Measurements from ENCODE around the gene CD84. TPM values are rescaled to one million over a fixed set of nuclear protein-coding genes. Genes with fewer than 3 reads are reported as not detected.
"Not testable (repeated sequence)": the region's sequence is repeated elsewhere in the genome, so short reads cannot be mapped to it uniquely, and the experiment has no call there.

CD84 gene
- polyA plus RNA-seq, 3 donors = 0.98 to 1.9 (median 1.2) TPM

GRCh38 chr1:160576390-160576789 is 2.9 kb downstream of the CD84 start:
- DNase-seq (ENCODE audit: low read depth in 3 of 3, low spot score in 2 of 3) = no peak

- no peak for DNase-seq (ENCODE audit: low read depth in 3 of 3, low spot score in 2 of 3)
Observed at GRCh38 chr1:160575112-160575664, 4.1 kb downstream of the CD84 start.

DNA sequence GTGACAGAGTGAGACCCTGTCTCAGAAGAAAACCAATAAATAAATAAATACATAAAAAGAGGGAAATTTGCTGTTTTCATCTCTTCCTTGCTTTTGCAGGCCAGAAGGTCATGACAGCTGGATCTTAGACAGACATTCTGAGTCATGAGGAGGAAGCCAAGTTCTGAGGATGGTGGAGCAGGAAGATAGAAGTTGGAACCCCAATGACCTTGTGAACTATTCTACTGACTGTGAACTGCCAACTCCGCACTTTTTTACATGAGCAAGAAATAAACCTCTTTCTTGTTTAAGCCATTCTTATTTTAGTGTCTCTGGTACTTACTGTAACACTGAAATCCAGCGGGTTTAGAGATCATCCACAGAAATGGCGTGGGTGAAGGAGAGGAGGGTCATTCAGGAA is 8.5 kb downstream of the CD84 start:
- no peak for DNase-seq (ENCODE audit: low read depth in 3 of 3, low spot score in 2 of 3)

DNA sequence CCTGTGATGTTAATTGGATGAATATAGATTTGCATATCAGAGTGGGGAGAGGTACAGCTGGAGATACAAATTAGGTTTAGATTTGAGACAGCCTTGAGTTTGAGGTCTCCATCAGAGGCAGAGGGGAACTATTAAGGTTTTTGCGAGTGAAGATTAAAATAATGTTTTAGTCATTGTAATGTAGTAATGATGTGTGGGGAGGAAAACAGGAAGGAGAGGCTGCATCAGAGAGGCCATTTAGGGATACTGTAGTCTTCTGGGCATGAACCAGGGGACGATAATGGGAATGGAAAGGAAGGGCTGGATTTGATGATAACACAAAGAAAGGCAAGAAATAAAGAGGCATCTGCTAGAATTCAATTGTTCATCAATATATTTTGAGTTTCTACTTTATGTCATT is 9.5 kb downstream of the CD84 start:
- DNase-seq (ENCODE audit: low read depth in 3 of 3, low spot score in 2 of 3) = no peak

DNA sequence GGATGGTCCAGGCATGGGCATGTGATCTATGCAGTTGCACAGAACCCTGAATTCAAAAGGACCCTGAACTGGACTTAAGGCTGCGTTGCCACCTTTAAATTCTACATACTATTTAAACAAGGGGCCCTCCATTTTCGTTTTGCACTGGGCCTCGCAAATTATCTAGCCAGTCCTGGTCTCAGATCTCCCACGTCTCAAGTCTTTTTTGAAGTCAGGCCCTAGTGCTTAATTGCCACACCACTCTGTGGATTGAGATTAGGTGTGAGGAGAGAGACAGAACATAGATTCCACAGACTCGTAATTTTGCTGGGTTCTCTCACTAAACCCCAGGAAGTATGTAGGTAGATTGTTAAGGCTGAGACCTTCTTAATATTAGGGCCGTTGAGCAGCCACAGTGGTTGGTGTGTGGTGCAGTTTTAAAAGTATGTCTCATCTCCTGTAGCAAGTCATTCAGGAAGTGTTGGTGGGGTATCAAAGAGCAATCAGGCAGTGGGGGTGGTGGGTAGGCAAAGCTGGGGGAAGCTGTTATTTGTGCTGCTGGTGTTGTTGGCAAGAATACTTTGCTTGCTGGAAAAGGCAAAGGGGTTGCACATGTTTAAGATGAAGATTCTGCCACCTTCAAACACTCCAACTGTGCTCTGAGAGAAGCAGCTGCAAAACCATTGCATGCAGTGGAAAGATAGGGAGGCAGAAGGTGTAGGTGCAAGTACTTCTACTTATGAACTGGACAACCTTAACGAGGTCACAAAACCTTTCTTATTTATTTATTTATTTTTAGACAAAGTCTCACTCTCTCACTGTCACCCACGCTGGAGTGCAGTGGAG is 11.2 kb downstream of the CD84 start:
- DNase-seq (ENCODE audit: low read depth in 3 of 3, low spot score in 2 of 3) = no peak

- no peak for DNase-seq (ENCODE audit: low read depth in 3 of 3, low spot score in 2 of 3)
Observed at GRCh38 chr1:160567341-160567740, 12.0 kb downstream of the CD84 start.

GRCh38 chr1:160565564-160565963 is 13.7 kb downstream of the CD84 start:
- DNase-seq (ENCODE audit: low read depth in 3 of 3, low spot score in 2 of 3) = no peak

DNA sequence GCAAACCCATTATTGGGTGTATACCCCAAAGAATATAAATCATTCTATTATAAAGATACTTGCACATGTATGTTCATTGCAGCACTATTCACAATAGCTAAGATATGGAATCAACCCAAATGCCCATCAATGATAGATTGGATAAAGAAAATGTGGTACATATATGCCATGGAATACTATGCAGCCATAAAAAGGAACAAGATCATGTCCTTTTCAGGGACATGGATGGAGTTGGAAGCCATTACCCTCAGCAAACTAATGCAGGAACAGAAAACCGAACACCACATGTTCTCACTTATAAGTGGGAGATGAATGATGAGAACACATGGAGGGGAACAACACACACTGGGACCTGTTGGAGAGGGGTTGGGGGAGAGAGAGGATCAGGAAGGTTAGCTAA is 16.1 kb downstream of the CD84 start:
- DNase-seq (ENCODE audit: low read depth in 3 of 3, low spot score in 2 of 3) = not testable (repeated sequence)

DNA sequence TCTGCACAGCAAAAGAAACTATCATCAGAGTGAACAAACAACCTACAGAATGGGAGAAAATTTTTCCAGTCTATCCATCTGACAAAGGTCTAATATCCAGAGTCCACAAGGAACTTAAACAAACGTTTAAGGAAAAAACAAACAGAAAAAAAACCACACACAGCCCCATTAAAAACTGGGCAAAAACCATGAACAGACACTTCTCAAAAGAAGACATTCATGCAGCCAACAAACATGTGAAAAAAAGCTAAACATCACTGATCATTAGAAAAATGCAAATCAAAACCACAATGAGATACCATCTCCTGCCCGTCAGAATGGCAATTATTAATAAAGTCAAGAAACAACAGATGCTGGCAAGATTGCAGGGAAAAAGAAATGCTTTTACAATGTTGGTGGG is 16.6 kb downstream of the CD84 start:
- DNase-seq (ENCODE audit: low read depth in 3 of 3, low spot score in 2 of 3) = not testable (repeated sequence)

- DNase-seq (ENCODE audit: low read depth in 3 of 3, low spot score in 2 of 3) = no peak
Observed at GRCh38 chr1:160560806-160561205, 18.5 kb downstream of the CD84 start.

DNA sequence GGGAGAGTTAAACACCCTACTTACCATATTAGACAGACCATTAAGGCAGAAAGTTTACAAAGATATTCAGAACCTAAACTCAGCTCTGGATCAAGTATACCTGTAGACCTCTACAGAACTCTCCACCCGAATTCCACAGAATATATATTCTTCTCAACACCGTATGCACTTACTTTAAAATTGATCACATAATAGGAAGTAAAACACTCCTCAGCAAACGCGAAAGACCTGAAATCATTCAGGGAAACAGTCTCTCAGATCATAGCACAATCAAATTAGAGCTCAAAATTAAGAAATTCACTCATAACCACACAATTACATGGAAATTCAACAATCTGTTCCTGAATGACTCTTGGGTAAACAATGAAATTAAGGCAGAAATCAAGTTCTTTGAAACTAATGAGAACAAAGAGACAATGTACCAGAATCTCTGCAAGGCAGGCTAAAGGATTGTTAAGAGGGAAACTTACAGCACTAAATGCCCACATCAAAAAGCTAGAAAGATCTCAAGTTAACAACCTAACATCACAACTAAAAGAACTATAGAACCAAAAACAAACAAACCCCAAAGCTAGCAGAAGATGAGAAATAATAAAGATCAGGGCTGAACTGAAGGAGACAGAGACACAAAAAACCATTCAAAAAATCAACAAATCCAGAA is 19.1 kb downstream of the CD84 start:
- no peak for DNase-seq (ENCODE audit: low read depth in 3 of 3, low spot score in 2 of 3)

DNA sequence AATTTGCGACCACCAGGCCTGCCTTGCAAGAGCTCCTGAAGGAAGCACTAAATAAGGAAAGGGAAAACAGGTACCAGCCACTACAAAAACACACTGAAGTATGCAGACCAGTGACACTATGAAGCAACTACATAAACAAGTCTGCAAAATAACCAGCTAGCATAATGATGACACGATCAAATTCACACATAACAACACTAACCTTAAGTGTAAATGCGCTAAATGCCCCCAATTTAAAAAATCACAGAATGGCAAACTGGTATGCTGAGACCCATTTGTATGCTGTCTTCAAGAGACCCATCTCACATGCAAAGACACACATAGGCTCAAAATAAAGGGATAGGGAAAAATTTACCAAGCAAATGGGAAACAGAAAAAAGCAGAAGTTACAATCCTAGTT is 19.9 kb downstream of the CD84 start:
- DNase-seq (ENCODE audit: low read depth in 3 of 3, low spot score in 2 of 3) = not testable (repeated sequence)

DNA sequence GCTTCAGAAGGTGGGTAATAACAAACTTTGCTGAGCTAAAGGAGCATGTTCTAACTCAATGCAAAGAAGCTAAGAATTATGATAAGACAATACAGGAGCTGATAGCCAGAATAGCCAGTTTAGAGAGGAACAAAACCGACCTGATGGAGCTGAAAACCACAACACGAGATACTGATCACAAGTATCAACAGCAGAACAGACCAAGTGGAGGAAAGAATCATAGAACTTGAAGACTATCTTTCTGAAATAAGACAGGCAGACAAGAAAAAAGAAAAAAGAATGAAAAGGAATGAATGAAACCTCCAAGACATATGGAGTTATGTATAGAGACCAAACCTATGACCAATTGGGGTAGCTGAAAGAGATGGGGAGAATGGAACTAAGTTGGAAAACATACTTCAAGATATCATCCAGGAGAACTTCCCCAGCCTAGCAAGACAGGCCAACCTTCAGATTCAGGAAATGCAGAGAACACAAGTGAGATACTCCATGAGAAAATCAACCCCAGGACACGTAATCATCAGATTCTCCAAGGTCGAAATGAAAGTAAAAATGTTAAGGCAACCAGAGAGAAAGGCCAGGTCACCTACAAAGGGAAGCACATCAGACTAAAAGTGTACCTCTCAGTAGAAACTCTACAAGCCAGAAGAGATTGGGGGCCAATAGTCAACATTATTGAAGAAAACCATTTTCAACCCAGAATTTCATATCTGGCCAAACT is 20.5 kb downstream of the CD84 start:
- DNase-seq (ENCODE audit: low read depth in 3 of 3, low spot score in 2 of 3) = no peak

GRCh38 chr1:160553778-160554177 is 25.5 kb downstream of the CD84 start:
- DNase-seq (ENCODE audit: low read depth in 3 of 3, low spot score in 2 of 3) = no peak

- no peak for DNase-seq (ENCODE audit: low read depth in 3 of 3, low spot score in 2 of 3)
Observed at GRCh38 chr1:160552425-160552824, 26.9 kb downstream of the CD84 start.

DNA sequence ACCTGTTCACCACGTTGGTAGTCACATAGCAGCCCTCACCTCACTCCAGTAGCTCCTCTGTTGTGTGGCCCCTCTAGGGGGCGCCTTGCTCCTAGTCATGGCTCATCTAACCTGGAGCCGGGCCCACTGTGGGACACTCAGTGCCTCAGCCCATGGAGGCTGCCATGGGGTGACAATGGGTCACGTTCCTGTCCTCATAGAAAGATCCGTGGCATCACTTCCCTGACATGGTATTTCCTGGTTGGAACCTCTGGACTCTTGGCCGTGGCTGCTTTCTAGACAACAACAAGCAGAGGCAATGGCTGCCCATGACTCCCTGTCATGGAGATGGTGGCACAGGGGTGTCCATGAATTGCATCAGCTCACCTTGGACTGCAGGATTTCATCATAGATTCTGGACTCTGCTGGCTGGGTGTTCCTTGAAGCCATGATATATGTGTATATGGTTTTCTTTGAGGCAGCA is 28.7 kb downstream of the CD84 start:
- no peak for DNase-seq (ENCODE audit: low read depth in 3 of 3, low spot score in 2 of 3)

GRCh38 chr1:160549665-160550006 is 29.7 kb downstream of the CD84 start:
- DNase-seq (ENCODE audit: low read depth in 3 of 3, low spot score in 2 of 3) = no peak

GRCh38 chr1:160548960-160549664 is 30.2 kb downstream of the CD84 start:
- DNase-seq (ENCODE audit: low read depth in 3 of 3, low spot score in 2 of 3) = no peak

GRCh38 chr1:160548183-160548582 is 31.1 kb downstream of the CD84 start:
- no peak for DNase-seq (ENCODE audit: low read depth in 3 of 3, low spot score in 2 of 3)

DNA sequence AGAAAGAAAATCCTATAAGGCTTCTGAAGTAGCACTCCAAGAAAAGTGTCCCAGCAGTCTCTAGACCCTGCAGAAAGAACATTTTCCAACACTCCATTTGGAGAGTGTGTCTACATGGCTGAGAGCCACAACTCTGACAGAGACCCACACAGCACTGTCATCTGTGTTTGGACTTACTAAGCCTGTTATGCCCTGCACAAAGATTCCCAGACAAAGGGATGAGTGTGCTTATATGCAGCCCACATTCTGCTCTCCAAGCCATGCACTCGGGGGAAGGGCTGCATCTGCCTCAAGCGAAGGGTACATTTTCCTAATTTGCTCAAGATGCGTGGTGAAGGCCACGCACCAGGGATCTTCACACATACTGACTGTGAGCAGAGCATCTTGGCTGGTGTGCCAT is 31.9 kb downstream of the CD84 start:
- DNase-seq (ENCODE audit: low read depth in 3 of 3, low spot score in 2 of 3) = no peak

- no peak for DNase-seq (ENCODE audit: low read depth in 3 of 3, low spot score in 2 of 3)
Observed at GRCh38 chr1:160546942-160547341, 32.4 kb downstream of the CD84 start.

All from right renal cortex interstitium (tissue), 3 donors.